Measurements from ENCODE around the gene ADARB2.
"Not testable (repeated sequence)": the region's sequence is repeated elsewhere in the genome, so short reads cannot be mapped to it uniquely, and the experiment has no call there.

Gene ADARB2

DNA sequence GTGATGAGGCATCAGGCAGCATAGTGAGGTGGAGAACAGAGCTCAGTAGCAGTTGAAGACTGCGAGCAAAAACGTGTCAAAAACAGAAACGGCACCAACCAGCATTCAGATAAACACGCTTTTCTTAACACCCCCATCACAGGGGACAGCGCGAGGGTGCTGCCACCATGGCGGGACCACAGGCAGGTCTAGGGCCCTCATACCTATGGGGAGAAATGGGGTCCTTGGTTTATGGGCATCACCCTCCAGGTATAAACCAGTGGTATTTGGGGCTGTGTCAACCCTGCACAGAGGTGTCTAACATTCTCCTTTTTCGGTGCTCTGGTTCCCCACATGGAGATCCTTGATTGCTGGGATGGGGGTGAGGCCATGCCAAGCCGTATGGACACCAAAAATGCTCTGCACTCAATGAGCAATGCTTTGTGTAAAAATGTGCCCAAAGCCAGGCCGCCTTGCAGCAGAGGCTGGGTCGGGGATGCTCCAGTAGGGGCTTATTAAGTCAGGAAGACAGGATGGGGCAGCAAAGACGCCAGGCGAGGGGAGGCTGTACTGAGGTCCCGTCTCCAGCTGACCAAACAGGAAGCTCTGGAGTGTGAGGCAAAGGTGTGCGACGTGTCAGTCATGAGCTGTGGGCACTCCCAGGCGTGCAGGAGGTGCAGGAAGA, 489.6 kb downstream of the ADARB2 start:
- FAIRE-seq (no peak), DNase-seq (ENCODE audit: low spot score) (no peak)

DNA sequence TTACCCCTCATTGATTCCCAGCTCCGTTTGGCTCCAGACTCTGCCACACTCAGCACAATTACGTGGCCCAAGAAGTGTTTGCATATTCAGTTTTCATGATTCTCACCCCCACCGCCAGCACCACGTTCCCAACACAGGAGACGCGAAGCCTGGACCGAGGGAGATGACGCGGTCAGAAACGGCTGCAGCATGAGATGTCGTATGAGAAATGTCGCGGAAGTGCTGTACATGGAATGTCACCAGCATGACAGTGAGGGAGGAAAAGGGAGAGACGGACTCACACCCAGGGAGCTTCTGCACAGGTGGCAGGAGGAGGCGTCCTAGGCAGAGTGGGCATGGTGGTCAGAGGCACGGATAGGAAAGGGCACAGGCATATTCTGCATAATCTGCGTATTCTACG, 492.8 kb downstream of the ADARB2 start:
- no peak for DNase-seq (ENCODE audit: low spot score)
- no peak for FAIRE-seq

DNA sequence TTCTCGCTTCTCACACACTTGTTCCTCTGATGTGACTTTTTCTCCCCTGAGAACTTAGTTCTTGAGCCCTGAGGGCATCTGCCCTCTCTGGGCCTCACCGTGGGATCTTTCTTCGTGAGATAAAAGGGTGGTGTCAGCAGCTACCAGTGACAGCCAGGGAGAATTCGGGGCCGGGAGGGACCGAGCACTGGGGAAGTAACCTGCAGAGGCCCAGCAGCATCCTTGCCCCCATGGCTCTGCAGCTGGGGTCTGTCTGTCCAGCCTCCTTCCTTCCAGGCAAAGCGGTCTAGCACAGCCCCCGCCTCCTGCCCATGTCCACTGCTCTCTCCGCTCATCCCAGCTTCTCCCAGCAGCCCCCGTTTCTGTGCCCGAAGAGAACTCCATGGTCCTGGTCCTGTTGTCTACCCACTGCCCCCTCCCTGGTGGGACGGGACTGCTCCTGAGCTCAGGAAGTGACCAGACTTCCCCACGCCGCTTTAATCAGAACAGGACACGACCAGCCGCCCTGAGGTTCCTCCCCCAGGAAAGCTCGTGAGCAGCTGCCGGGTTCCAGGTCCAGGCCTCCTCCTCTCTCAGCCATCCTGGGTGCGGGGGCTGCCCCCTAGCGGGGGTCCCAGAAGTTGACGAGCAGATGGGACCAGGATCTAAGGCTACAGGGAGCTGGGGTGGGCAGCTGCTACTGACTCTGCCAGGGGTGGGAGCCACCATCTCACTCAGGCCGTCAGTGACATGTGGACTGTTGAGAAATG, 493.7 kb downstream of the ADARB2 start:
- DNase-seq (ENCODE audit: low spot score): peak; percentile 3
- FAIRE-seq: no peak

DNA sequence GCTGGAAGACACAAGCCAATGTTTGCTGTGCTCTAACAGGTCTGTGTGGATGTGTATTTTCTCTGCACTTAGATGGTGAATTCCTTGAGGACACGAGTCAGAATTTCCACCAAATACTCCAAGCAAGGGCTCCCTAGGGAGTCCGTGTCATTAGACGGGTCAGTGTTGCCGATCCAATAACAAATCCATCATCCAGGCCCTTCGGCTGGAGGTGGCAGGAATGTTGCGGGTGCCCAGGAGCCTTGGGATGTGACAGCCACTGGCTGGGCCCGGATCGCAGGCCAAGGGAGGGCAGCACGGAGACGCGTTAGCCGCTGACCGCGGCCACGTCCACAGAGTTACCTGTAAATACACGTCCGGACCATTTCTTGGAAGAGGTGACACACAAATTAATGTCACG, 494.4 kb downstream of the ADARB2 start:
- DNase-seq (ENCODE audit: low spot score) (no peak), FAIRE-seq (no peak)

DNA sequence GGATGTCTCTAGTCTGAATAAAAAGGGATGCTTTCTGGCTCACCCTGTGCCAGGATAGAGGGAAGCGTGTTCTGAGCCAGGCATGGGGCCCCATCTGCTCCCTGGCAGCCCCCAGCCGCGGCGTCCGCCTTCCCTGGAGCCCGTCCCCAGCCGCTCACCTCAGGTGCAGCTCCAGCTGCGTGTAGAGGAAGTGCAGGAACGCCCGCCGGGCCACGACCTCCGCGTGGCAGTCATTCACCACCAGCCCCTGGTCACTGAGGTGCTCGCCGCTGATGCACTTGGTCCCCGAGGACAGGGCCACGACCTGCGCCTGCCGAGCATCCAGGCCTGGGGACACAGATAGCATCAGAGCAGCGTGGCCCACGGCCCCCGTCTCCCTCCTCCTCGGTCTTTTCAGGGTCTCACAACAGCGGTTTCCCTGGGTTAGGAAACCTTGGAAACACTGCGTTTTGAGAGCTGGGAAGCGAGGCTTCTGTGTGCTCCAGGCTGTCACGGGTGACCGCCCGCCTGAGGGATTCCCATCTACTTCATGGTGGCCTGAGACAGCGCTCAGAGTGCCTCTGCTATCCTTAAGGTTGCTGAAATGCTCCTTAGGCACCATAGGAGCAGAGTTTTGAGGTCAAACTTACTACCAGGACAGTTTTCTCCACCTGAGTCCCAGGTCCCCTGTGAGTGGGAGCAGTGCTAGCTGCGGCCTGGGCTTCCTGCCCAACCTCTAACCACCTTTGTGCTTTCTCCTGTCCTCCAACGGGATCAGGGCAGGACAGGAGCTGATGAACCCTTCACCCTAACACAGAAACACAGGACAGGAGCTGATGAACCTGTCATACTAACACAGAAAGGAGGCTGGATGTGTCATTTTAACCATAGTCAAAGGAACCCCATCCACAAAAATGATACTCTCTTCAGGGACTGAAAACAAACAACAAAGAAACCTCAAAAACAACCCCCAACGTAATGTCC, 495.1 kb downstream of the ADARB2 start:
- DNase-seq (ENCODE audit: low spot score): peak; percentile 2
- FAIRE-seq: no peak

DNA sequence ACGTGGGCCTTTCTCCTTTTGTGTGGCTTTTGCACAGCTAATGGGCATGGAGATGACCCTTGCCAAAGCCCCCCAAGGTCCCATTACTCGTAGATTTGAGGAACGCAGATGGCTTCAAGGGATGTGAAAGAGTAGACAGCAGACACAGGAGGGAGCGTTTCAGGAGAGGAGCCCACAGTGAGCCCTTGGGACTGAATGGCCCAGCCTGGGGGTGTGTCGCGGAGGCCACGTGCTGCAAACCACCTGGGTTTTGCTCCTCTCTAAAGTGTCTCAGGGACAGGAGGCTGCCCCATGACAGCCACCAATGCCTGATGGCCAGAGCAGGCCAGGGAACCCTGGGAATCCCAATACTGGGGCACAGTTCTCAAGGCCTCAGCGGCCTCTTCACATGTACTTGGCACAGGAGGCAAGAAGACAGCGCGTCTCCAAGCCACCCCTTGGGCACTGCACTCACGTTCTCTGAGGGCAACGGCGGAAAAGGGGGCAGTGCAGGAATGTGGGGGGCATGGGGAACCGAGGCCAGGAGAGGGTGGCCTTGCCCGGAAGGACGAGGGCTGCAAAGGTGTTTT, 495.9 kb downstream of the ADARB2 start:
- FAIRE-seq: no peak
- DNase-seq (ENCODE audit: low spot score): no peak

DNA sequence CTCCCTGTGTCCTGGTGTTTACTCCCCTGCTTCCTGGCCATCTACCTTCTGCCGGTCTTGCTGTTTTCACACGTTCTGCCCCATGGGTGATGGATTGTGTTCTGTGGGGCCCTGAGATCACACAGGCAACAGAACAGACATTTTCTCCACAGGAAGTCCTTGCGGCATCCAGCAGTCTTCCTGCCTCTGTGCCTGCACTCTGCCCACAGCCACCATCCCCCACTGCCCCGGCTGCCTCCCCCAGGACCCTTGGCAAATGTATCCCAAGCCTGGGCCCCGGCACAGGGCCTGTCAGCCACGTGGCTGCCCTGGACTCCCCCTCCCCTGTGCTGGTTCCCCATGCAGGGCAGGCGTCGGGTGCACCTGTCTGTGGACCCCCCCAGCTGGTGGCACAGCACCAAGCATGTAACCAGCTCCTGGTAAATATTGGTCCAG, 497.0 kb downstream of the ADARB2 start:
- FAIRE-seq (no peak), DNase-seq (ENCODE audit: low spot score) (peak; percentile 0)

DNA sequence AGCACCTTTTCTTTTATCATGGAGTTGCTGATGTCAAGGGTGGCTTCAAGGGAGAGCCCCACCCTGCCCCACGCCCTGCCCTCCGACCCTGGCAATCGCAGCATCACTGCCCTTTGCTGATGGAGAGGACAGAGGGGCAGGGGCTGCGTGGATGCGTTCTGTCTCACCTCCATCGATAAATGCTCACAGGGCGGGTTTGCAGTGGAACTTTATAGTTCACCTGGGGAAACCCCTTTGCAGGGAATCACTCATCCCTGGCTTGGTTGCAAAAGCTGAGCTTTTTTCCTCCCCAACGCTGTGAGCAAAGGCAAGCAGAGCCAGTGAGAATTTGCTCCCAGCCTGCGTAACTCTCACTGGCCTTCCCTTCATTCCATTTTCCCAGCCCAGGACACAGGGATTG, 504.3 kb downstream of the ADARB2 start:
- FAIRE-seq: no peak
- no peak for DNase-seq (ENCODE audit: low spot score)

DNA sequence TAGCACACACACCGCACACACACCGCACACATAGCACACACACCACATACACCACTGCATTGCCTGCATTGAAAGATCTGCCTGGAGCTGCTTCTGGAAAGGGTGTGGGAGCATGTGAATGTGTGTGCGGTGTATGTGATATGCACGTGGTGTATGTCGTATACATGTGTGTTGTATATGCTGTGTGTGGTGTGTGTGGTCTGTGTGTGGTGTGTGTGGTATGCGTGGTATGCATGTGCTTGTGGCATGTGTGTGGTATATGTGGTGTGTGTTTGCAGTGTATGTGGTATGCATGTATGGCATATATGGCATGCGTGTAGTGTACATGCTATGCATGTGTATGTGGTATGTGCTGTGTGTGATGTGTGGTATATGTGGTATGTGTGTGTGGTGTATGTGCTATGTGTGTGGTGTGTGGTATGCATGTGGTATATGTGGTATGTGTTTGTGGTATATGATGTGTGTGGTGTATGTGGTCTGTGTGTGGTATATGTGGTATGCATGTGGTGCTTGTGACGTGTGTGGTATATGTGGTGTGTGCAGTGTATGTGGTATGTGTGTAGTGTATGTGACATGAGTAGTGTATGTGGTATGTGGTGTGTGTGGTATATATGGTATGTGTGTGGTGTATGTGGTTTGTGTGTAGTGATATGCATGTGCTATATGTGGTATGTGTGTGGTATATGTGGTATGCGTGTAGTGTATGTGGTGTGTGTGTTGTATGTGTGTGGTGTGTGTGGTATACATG, 505.0 kb downstream of the ADARB2 start:
- FAIRE-seq: no peak
- DNase-seq (ENCODE audit: low spot score): no peak

DNA sequence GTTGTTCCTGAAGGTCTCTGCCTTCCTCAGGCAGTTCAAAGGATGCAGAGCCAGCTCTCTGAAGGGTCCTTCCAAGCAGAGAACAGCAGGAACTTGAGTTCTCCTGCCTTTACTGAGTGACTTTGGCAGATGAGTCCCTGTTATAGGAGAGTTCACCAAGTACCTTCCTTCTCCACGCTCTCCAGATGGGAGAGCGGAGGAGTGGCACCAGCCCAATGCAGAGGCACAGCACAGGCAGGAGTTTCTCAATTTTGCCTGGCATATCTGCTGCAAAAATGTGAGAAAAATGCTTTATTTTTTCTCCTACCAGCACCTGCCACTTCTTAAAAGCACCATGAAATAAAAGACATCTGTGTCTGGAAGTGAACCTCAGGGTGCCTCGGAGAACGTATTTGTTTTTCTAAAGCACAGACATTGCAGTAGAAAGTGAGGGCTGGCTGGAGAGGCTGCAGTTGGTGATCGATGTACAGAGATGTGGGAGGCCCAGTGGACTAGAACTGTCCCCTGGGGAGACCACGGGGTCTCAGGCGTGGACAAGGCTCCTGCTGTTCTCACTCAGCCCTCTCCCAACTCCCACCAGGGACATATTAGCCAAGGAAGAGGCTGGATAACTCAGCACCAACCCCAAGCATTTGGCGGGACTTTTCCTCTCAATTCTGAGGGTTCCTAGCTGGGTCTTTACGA, 506.6 kb downstream of the ADARB2 start:
- no peak for FAIRE-seq
- DNase-seq (ENCODE audit: low spot score): no peak

DNA sequence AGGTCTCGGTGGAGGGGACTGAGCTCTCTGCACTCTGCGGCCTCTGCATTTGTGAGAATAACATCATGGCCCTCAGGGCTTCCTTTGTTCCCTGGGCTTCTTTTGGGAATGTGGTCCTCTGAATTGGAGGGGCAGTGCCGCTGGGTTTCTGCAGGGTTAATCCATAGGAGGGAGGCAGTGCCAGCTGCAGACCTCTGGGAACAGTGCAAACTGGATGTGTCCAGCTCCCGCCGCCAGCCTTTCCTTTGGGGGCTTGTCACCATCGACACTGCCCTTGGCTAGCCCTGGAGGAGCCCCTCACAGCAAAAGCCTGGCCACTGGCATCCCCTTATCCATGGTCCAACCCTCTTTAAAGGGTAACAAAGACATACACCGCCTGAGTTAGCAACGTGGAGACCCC, 507.2 kb downstream of the ADARB2 start:
- DNase-seq (ENCODE audit: low spot score) (no peak), FAIRE-seq (no peak)

DNA sequence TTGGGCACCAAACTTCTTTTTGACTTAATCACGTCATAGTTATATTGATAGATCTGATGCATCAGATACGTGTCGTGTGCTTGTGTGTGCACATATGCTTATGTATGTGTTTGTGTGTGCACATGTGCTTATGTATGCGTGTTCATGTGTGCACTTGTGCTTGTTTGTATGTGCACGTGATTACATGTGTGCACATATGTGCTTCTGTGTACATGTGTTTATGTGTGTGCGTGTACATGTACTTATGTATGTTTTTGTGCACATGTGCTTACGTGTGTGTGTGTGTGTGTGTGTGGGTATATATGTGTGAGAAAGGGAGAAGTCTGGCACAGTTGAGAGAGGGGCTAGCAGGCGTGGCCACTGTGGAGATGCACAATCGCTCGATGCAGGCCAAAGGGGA, 507.8 kb downstream of the ADARB2 start:
- DNase-seq (ENCODE audit: low spot score) (no peak), FAIRE-seq (no peak)

DNA sequence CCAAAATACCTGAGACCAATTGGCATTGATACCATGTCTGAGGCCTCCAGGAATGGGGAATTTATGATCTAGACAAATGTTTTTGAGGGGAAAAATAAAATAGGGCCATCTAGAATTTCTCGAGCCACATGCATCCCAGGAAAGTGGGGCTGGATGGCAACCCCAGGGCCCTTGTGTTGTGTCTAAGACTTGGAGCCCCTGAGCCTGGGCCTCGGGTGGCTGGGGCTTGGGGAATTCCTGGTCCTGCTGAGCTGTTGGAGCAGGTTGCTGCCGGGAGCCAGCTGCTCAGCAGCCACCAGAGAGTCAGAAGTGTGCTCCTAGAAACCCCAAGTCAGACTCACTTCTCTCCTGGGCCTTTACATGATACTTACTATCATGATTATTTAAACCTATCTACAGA, 508.2 kb downstream of the ADARB2 start:
- FAIRE-seq: no peak

DNA sequence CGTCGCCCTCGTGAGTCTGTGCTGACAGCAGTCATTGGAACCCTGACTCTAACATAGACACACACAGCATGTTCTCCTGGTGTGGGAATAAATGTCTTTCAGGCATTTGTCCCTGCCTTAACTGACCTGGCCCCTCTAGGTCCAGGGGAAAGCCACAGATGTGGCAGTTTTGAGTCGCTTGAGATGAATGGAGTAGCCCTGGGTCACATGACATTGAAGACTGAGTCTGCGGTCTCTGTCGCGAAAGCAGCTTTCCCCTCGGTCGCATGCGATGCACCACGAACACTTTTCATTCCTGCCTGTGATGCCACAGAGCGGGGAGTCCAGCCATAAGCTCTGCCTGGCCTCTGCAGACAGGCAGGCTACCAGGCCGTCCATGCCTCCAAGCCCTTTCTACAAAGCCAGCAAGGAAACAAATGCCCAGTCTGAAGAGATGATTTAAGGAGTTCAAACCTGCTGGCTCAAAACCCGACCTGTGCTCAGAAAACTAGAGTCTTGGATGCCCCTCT, 508.8 kb downstream of the ADARB2 start:
- FAIRE-seq (no peak), DNase-seq (ENCODE audit: low spot score) (no peak)

More for the DNA sequence above, 508.2 kb downstream of the ADARB2 start:
- no peak for DNase-seq (ENCODE audit: low spot score)

DNA sequence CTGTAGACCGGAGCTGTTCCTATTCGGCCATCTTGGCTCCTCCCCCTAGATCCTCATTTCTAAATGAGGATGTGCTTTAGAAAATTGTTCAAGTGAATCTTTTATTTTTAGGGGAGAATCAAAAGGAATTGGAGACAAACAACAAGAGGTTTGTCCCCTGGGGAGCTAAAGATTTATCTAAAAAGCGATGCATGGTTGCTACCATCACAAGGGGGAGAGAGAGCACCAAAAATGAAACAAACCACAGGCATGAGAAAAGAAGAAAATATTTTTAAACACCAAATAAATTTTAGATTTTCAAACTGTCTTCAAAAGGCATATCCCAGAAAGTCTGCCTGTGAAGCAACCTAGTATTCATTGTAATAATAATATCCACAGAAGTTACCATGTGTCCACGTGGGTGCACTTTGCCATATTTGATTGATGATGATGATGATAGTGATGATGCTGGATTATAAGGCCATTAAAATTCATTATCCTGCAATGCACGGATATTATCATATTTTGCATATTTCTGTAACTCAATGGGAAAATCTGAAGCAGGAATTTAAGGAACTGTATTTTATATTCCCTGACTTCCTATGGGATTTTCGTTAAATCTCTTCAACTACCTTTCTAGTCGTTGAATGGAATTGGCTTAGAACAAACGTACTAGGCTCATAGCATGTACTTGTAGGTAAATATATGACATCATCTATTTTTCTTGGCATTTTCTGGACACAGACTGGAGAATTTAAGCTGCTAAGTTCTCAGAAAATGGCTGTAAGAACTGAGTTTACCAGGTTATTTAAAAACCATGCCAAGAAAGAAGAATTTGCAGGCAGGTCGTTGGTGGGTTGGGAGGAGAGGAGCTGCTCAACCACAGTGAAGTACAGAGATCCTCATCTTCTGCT, 509.6 kb downstream of the ADARB2 start:
- no peak for FAIRE-seq
- no peak for DNase-seq (ENCODE audit: low spot score)

DNA sequence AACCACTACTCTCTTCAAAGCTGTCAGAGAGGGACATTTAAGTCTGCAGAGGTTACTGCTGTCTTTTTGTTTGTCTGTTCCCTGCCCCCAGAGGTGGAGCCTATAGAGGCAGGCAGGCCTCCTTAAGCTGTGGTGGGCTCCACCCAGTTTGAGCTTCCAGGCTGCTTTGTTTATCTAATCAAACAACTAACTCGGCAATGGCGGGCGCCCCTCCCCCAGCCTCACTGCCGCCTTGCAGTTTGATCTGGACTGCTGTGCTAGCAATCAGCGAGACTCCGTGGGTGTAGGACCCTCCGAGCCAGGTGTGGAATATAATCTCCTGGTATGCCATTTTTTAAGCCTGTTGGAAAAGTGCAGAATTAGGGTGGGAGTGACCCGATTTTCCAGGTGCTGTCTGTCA, 510.4 kb downstream of the ADARB2 start:
- DNase-seq (ENCODE audit: low spot score); FAIRE-seq: not testable (repeated sequence)

DNA sequence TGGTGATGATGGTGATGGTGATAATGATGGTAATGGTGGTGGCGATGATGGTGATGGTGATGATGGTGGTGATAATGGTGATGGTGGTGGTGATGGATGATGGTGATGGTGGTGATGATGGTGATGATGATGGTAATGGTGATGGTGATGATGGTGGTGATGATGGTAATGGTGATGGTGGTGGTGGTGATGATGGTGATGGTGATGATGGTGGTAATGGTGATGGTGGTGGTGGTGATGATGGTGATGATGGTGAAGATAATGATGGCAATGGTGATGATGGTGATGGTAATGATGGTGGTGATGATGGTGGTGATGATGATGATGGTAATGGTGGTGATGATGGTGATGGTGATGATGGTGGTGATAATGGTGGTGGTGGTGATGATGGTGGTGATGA, 517.5 kb downstream of the ADARB2 start:
- not testable (repeated sequence) for FAIRE-seq; DNase-seq (ENCODE audit: low spot score)

DNA sequence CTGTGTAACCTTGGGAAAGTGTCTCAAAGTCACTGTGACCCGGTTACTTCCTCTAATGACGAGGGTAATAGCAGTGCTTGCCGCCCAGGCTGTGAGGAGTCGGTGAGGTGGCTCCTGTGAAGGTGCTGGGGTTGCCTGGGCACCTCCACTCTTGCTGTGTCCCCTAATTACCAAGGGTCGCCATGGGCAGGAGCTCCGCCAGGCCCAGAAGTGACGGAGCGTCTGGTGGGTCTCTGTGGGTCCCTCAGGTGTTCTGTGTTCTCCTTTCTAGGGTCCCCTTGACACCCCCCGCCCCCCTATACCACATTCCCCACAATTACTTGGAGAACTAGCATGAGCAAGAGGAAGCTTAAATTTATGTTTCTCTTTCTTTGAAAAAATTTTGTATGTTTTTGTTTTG, 519.7 kb downstream of the ADARB2 start:
- DNase-seq (ENCODE audit: low spot score): no peak
- no peak for FAIRE-seq

DNA sequence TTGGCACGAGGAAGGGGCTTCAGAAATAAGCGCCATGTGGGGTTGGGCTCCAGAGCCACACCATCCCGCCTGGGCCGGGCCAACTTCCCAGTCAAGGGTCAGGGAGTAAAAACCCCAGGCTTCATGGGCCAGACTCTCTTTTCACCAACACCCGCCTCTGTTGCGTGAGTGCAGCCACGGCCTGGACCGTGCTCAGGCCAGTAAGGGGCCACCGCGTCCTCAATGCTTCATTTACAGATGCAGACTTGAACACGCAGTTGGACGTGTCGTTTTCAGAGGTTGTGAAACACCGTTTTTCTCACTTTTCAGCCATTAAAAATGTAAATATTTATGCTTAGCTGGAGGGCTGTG, 520.1 kb downstream of the ADARB2 start:
- DNase-seq (ENCODE audit: low spot score) (no peak), FAIRE-seq (no peak)

Data from RCC 7860 (cell line).